Activated CD8-positive, alpha-beta memory T cell treated with anti-CD3 and anti-CD28 coated beads for 1 hour (primary cell): ENCODE results near the gene TESK2.
A peak's percentile ranks its signal among the peaks of the same experiment; 100 is the strongest.
"Not testable (repeated sequence)": the region's sequence is repeated elsewhere in the genome, so short reads cannot be mapped to it uniquely, and the experiment has no call there.

Experiments
- DNase-seq, 2 donors: peaks; one replicate each; pipeline ENCODE4 v3.0.0-alpha.2; 2020; ENCODE audit warnings: low read depth in 1 of 2; ENCODE audit errors: extremely low read depth in 1 of 2

TESK2 gene

GRCh38 chr1:45510972-45511527 is 20.1 kb upstream of the TESK2 start:
- no peak for DNase-seq

GRCh38 chr1:45510036-45510971 is 19.3 kb upstream of the TESK2 start:
- no peak for DNase-seq

- DNase-seq = no peak
Observed at GRCh38 chr1:45508295-45509151, 17.6 kb upstream of the TESK2 start.

- DNase-seq = no peak
Observed at GRCh38 chr1:45507893-45508292, 16.9 kb upstream of the TESK2 start.

GRCh38 chr1:45507195-45507594 is 16.2 kb upstream of the TESK2 start:
- no peak for DNase-seq

GRCh38 chr1:45503462-45504360 is 12.7 kb upstream of the TESK2 start:
- no peak for DNase-seq

GRCh38 chr1:45501505-45501859 is 10.5 kb upstream of the TESK2 start:
- DNase-seq = no peak

GRCh38 chr1:45499415-45499769 is 8.4 kb upstream of the TESK2 start:
- no peak for DNase-seq

- no peak for DNase-seq
Observed at GRCh38 chr1:45498279-45498678, 7.3 kb upstream of the TESK2 start.

GRCh38 chr1:45493116-45493697 is 2.2 kb upstream of the TESK2 start:
- DNase-seq = peak; percentile 7 to 19

GRCh38 chr1:45492691-45493090 is 1.7 kb upstream of the TESK2 start:
- DNase-seq = no peak

- DNase-seq = no peak
Observed at GRCh38 chr1:45491487-45492260, 711 bp upstream of the TESK2 start.

GRCh38 chr1:45490121-45490625 is 790 bp downstream of the TESK2 start:
- DNase-seq = no peak

- not testable (repeated sequence) for DNase-seq
Observed at GRCh38 chr1:45489379-45489778, 1.6 kb downstream of the TESK2 start.

- no peak for DNase-seq
Observed at GRCh38 chr1:45488666-45489377, 2.1 kb downstream of the TESK2 start.

GRCh38 chr1:45485949-45486348 is 5.0 kb downstream of the TESK2 start:
- no peak for DNase-seq

GRCh38 chr1:45479039-45479748 is 11.8 kb downstream of the TESK2 start:
- DNase-seq = no peak
